ENCODE data around the gene EEF2K. TPM values are rescaled to one million over a fixed set of nuclear protein-coding genes. Genes with fewer than 3 reads are reported as not detected.
A peak's percentile ranks its signal among the peaks of the same experiment; 100 is the strongest.

Gene EEF2K
- total RNA-seq, 1 donor from 2014 or later, result 44.9 TPM

- no peak for DNase-seq (ENCODE audit: low spot score)
Measured at GRCh38 chr16:22315979-22316378, 109.9 kb downstream of the EEF2K start.

- DNase-seq (ENCODE audit: low spot score), result peak; percentile 90
Measured at GRCh38 chr16:22316411-22316811, 110.3 kb downstream of the EEF2K start.

- DNase-seq (ENCODE audit: low spot score), result peak; percentile 86
Measured at GRCh38 chr16:22317001-22317530, 111.0 kb downstream of the EEF2K start.

GRCh38 chr16:22317625-22318024 lies 111.5 kb downstream of the EEF2K start:
- peak; percentile 49 for DNase-seq (ENCODE audit: low spot score)

- DNase-seq (ENCODE audit: low spot score), result peak; percentile 88
Measured at GRCh38 chr16:22318690-22319358, 112.7 kb downstream of the EEF2K start.

GRCh38 chr16:22320572-22321339 lies 114.7 kb downstream of the EEF2K start:
- no peak for DNase-seq (ENCODE audit: low spot score)

- peak; percentile 81 for DNase-seq (ENCODE audit: low spot score)
Measured at GRCh38 chr16:22321340-22322001, 115.4 kb downstream of the EEF2K start.

GRCh38 chr16:22322021-22322471 lies 116.0 kb downstream of the EEF2K start:
- peak; percentile 87 for DNase-seq (ENCODE audit: low spot score)

- DNase-seq (ENCODE audit: low spot score), result peak; percentile 85
Measured at GRCh38 chr16:22322741-22323140, 116.7 kb downstream of the EEF2K start.

- peak; percentile 67 for DNase-seq (ENCODE audit: low spot score)
Measured at GRCh38 chr16:22323173-22323958, 117.3 kb downstream of the EEF2K start.

- peak; percentile 68 for DNase-seq (ENCODE audit: low spot score)
Measured at GRCh38 chr16:22323959-22324786, 118.1 kb downstream of the EEF2K start.

- DNase-seq (ENCODE audit: low spot score), result no peak
Measured at GRCh38 chr16:22324787-22325597, 118.9 kb downstream of the EEF2K start.

- DNase-seq (ENCODE audit: low spot score), result peak; percentile 76
Measured at GRCh38 chr16:22325598-22326368, 119.7 kb downstream of the EEF2K start.

GRCh38 chr16:22326369-22326652 lies 120.2 kb downstream of the EEF2K start:
- peak; percentile 53 for DNase-seq (ENCODE audit: low spot score)

GRCh38 chr16:22326771-22327445 lies 120.8 kb downstream of the EEF2K start:
- peak; percentile 62 for DNase-seq (ENCODE audit: low spot score)

- peak; percentile 64 for DNase-seq (ENCODE audit: low spot score)
Measured at GRCh38 chr16:22327446-22327775, 121.3 kb downstream of the EEF2K start.

GRCh38 chr16:22328081-22328725 lies 122.1 kb downstream of the EEF2K start:
- DNase-seq (ENCODE audit: low spot score), result no peak

All from mesenteric fat pad (tissue), 1 donor.